ENCODE measurements around the gene G6PC3. TPM values are rescaled to one million over a fixed set of nuclear protein-coding genes. Genes with fewer than 3 reads are reported as not detected.

The G6PC3 gene
- total and polyA plus RNA-seq, 4 donors = 6.7 to 15.1 (median 8.3) TPM

DNA sequence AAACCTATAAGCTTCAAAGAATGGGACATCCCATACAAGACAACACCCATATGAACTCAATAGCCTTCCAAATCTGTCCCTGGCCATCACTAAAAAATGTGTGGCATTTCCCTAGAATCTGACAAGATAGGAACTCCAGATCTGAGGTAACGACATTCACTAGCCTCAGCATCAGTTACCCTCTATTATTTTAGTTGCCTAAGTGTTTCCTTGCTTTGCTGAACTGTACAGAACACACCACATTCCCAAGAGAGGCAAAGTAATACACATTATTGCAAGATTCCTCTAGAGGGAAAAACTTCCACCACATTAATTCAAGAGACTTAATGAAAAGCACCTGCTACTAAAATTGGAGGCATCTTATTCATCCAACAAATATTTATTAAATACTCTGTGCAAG, 9.1 kb upstream of the G6PC3 start:
- H3K9ac ChIP-seq (ENCODE audit: low read depth in 1 of 2, low read length in 2 of 2) = no peak overlapping the region
- TF ChIP-seq TAF1 (conservative IDR thresholded peaks at IDR 0.05) (no peak), ZBTB33 (IDR thresholded peaks at IDR 0.05) (no peak)
- no peaks in the 10 kb centered on the region for H3K9me3 ChIP-seq (ENCODE audit: control insufficient read depth in 4 of 4, low read length in 3 of 4)
- H3K4me1 ChIP-seq (ENCODE audit: control insufficient read depth in 4 of 4, insufficient read depth in 4 of 4, low read length in 3 of 4) = peaks cover 0 to 14% (median 8%) of the 10 kb centered on the region in 4 donors
- no peaks in the 10 kb centered on the region for H3K27me3 ChIP-seq (ENCODE audit: control insufficient read depth in 4 of 4, insufficient read depth in 4 of 4, low read length in 3 of 4)
- peaks cover 5 to 18% (median 12%) of the 10 kb centered on the region in 4 donors for H3K36me3 ChIP-seq (ENCODE audit: control insufficient read depth in 4 of 4, insufficient read depth in 3 of 4, low read depth in 1 of 4, low read length in 3 of 4)
- H3K4me3 ChIP-seq (ENCODE audit: low read depth in 1 of 3, low read length in 3 of 3) = no peak overlapping the region
- no peak for DNase-seq (ENCODE audit: low spot score)
- WGBS = 90% methylated on average over 1 of the region's 1 CpG
- H3K27ac ChIP-seq (ENCODE audit: low read depth in 1 of 2, low read length in 2 of 2) = no peak overlapping the region

DNA sequence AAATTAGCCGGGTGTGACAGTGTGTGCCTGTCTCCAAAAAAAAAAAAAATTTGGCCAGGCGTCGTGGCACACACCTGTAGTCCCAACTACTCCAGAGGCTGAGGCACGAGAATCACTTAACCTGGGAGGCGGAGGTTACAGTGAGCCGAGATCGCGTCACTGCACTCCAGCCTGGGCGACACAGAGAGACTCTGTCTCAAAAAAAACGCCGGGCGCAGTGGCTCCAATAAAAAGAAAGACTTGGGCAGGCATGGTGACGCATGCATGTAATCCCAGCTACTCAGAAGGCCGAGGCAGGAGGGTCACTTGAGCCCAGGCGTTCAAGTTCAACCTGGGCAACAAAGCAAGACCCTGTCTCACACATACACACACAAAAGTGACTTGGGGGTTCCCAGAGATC, 7.7 kb upstream of the G6PC3 start:
- Histone ChIP-seq H3K27me3 (ENCODE audit: control insufficient read depth in 4 of 4, insufficient read depth in 4 of 4, low read length in 3 of 4) (no peaks in the 10 kb centered on the region), H3K9me3 (ENCODE audit: control insufficient read depth in 4 of 4, low read length in 3 of 4) (no peaks in the 10 kb centered on the region), H3K4me1 (ENCODE audit: control insufficient read depth in 4 of 4, insufficient read depth in 4 of 4, low read length in 3 of 4) (peaks cover 0 to 25% (median 17%) of the 10 kb centered on the region in 4 donors), H3K9ac (ENCODE audit: low read depth in 1 of 2, low read length in 2 of 2) (no peak overlapping the region), H3K36me3 (ENCODE audit: control insufficient read depth in 4 of 4, insufficient read depth in 3 of 4, low read depth in 1 of 4, low read length in 3 of 4) (peaks cover 5 to 18% (median 11%) of the 10 kb centered on the region in 4 donors), H3K27ac (ENCODE audit: low read depth in 1 of 2, low read length in 2 of 2) (no peak overlapping the region), H3K4me3 (ENCODE audit: low read depth in 1 of 3, low read length in 3 of 3) (no peak overlapping the region)
- 96% methylated on average over 15 of the region's 15 CpGs for WGBS
- DNase-seq (ENCODE audit: low spot score) = no peak
- no peak for TF ChIP-seq ATF3 (IDR thresholded peaks at IDR 0.05)
- no peak for TF ChIP-seq FOXA2 (IDR thresholded peaks at IDR 0.05)
- TF ChIP-seq, protein P1, sequence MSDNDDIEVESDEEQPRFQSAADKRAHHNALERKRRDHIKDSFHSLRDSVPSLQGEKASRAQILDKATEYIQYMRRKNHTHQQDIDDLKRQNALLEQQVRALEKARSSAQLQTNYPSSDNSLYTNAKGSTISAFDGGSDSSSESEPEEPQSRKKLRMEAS (IDR thresholded peaks at IDR 0.05) = no peak
- TF ChIP-seq JUND (IDR thresholded peaks at IDR 0.05) = no peak
- TF ChIP-seq ZBTB33 (IDR thresholded peaks at IDR 0.05) = no peak
- no peak for TF ChIP-seq EGR1 (IDR thresholded peaks at IDR 0.05; ENCODE audit: low read depth in 2 of 2)
- no peak for TF ChIP-seq CTCF (IDR thresholded peaks at IDR 0.05; ENCODE audit: low read depth, low read length, missing input control)
- no peak for TF ChIP-seq RXRA (IDR thresholded peaks at IDR 0.05)
- TF ChIP-seq HNF4G (IDR thresholded peaks at IDR 0.05) = no peak

Measured in liver (tissue), 9 donors.